Body of pancreas (tissue), 4 donors: ENCODE results near the gene SKAP1.
A peak's percentile ranks its signal among the peaks of the same experiment; 100 is the strongest.

Source experiments
- POLR2A ChIP-seq, 3 donors: fragments of 450-650 bp; IDR thresholded peaks; one replicate each; pipeline ENCODE4 v1.6.1; 2016; ENCODE audit warnings: antibody characterized with exemption in 3 of 3, mild to moderate bottlenecking in 2 of 3
- TF ChIP-seq, protein P1 (sequence below), 7 experiments: fragments of 450-650 bp in 4 of 7; fragments of 200-600 bp in 3 of 7; sonication (generic) in 3 of 7; IDR thresholded peaks; one replicate each; pipeline ENCODE4 v1.5.1; 2016 to 2019; ENCODE audit warnings: antibody characterized with exemption in 7 of 7

DNA sequence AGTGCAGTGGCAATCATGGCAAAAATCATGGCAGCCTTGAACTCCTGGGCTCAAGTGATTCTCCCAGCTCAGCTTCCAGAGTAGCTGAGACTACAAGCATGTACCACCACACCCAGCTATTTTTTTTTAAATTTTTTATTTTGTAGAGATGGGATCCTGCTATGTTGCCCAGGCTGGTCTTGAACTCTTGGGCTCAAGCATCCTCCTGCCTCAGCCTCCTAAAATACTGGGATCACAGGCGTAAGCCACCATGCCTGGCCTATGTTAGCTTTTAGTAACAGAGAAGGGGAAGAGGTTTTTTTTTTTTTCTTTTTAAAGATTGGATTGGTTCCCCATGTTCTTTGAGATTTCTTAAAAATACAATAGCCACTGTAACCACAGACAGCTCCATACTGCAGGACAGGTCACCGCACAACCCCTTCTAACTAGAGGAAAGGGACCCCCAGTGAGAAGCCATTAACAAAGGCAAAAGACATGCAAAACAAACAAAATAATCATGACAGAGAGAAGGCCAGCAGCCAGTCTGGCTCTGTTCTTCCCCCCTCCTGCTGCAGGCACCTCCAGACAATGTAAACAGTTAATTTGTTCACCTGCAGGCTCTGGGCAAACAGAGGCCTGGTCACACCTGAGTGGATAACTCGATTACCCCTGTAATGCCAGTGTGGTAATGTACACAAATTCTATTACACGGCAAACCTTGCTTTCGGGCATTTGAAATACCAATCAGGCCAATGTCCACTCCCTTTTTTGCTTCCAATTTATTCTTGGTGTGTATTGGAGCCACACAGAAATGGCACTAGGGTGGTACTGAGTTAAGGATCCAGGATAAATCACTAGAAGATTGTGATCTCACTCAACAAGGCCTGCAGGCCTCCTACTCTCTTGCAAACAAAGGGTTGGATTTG is 269.6 kb downstream of the SKAP1 start:
- TF ChIP-seq, protein P1, sequence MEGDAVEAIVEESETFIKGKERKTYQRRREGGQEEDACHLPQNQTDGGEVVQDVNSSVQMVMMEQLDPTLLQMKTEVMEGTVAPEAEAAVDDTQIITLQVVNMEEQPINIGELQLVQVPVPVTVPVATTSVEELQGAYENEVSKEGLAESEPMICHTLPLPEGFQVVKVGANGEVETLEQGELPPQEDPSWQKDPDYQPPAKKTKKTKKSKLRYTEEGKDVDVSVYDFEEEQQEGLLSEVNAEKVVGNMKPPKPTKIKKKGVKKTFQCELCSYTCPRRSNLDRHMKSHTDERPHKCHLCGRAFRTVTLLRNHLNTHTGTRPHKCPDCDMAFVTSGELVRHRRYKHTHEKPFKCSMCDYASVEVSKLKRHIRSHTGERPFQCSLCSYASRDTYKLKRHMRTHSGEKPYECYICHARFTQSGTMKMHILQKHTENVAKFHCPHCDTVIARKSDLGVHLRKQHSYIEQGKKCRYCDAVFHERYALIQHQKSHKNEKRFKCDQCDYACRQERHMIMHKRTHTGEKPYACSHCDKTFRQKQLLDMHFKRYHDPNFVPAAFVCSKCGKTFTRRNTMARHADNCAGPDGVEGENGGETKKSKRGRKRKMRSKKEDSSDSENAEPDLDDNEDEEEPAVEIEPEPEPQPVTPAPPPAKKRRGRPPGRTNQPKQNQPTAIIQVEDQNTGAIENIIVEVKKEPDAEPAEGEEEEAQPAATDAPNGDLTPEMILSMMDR (IDR thresholded peaks at IDR 0.05): no peak
- peak in 1 of 3 donors; percentile 5 for TF ChIP-seq POLR2A (IDR thresholded peaks at IDR 0.05)
